ENCODE measurements around the gene MIF4GD.

- TF ChIP-seq CTCF (IDR thresholded peaks at IDR 0.05) (no peak), POLR2AphosphoS5 (IDR thresholded peaks at IDR 0.05) (no peak)
These were observed 32.9 kb downstream of the MIF4GD start for GRCh38 chr17:75238020-75238580.

Measured in prostate gland (tissue), 2 donors.